ENCODE results near the gene UNC5C. TPM values are rescaled to one million over a fixed set of nuclear protein-coding genes. Genes with fewer than 3 reads are reported as not detected.

Gene UNC5C
- total RNA-seq, 1 experiment from 2014 or later: 0.11 TPM

- no peak for DNase-seq (ENCODE audit: low spot score)
- Histone ChIP-seq H3K36me3 (ENCODE audit: insufficient read depth, low read length, poor library complexity, severe bottlenecking) (no peaks in the 10 kb centered on the region), H3K27me3 (replicated peaks; ENCODE audit: insufficient read depth, low read depth, low read length, poor library complexity) (no peaks in the 10 kb centered on the region), H3K9me3 (ENCODE audit: low read depth, low read length, poor library complexity, severe bottlenecking) (no peaks in the 10 kb centered on the region), H3K4me3 (ENCODE audit: low read depth, low read length, poor library complexity, severe bottlenecking) (no peak overlapping the region), H3K4me1 (ENCODE audit: insufficient read depth, low read length, poor library complexity, severe bottlenecking) (no peaks in the 10 kb centered on the region), H3K27ac (ENCODE audit: low read depth, low read length, poor library complexity, severe bottlenecking) (no peak overlapping the region)
- POLR2A ChIA-PET (ENCODE audit: low non-redundant PET): no interaction called here
- CTCF ChIA-PET: no interaction called here
- intact Hi-C loops (cut with micrococcal nuclease; ENCODE audit: unreplicated experiment): no loop called here
- no TSS peak for BruUV-seq (replicated peaks)
- TF ChIP-seq, protein P1, sequence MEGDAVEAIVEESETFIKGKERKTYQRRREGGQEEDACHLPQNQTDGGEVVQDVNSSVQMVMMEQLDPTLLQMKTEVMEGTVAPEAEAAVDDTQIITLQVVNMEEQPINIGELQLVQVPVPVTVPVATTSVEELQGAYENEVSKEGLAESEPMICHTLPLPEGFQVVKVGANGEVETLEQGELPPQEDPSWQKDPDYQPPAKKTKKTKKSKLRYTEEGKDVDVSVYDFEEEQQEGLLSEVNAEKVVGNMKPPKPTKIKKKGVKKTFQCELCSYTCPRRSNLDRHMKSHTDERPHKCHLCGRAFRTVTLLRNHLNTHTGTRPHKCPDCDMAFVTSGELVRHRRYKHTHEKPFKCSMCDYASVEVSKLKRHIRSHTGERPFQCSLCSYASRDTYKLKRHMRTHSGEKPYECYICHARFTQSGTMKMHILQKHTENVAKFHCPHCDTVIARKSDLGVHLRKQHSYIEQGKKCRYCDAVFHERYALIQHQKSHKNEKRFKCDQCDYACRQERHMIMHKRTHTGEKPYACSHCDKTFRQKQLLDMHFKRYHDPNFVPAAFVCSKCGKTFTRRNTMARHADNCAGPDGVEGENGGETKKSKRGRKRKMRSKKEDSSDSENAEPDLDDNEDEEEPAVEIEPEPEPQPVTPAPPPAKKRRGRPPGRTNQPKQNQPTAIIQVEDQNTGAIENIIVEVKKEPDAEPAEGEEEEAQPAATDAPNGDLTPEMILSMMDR (conservative IDR thresholded peaks at IDR 0.05; ENCODE audit: low read depth, low read length): no peak
- no peak for TF ChIP-seq EZH2 (IDR thresholded peaks at IDR 0.05; ENCODE audit: borderline replicate concordance, low read depth, low read length, poor library complexity, severe bottlenecking)
These were observed 265.5 kb downstream of the UNC5C start for GRCh38 chr4:95283320-95283719.

DNA sequence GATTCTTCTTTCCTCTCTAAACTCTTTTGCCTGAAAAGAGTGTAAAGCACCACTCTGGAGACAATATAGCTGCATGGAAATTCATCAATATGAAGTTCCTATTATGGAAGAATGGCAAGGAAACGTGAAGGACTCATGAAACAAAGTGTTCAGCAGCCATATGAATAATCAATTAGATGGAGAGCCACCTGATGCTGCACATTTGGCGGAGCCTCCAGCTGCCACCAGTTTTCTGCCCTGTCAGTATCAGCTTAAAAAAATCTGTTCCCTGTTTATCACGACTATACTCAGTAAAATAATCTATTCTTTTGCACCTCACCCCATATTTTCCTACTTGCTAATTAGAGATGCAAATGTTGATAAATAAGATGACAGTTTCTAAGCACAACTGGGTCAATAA lies 276.0 kb downstream of the UNC5C start:
- CTCF ChIA-PET: no interaction called here
- no peaks in the 10 kb centered on the region for H3K36me3 ChIP-seq (ENCODE audit: insufficient read depth, low read length, poor library complexity, severe bottlenecking)
- no peak for TF ChIP-seq EZH2 (IDR thresholded peaks at IDR 0.05; ENCODE audit: borderline replicate concordance, low read depth, low read length, poor library complexity, severe bottlenecking)
- TF ChIP-seq, protein P1 (conservative IDR thresholded peaks at IDR 0.05; ENCODE audit: low read depth, low read length): no peak
- H3K27me3 ChIP-seq (replicated peaks; ENCODE audit: insufficient read depth, low read depth, low read length, poor library complexity): no peaks in the 10 kb centered on the region
- H3K27ac ChIP-seq (ENCODE audit: low read depth, low read length, poor library complexity, severe bottlenecking): no peak overlapping the region
- no peak overlapping the region for H3K4me3 ChIP-seq (ENCODE audit: low read depth, low read length, poor library complexity, severe bottlenecking)
- POLR2A ChIA-PET (ENCODE audit: low non-redundant PET): no interaction called here
- intact Hi-C loops (cut with micrococcal nuclease; ENCODE audit: unreplicated experiment): no loop called here
- no peaks in the 10 kb centered on the region for H3K4me1 ChIP-seq (ENCODE audit: insufficient read depth, low read length, poor library complexity, severe bottlenecking)
- DNase-seq (ENCODE audit: low spot score): no peak
- no peaks in the 10 kb centered on the region for H3K9me3 ChIP-seq (ENCODE audit: low read depth, low read length, poor library complexity, severe bottlenecking)
- BruUV-seq (replicated peaks): no TSS peak

DNA sequence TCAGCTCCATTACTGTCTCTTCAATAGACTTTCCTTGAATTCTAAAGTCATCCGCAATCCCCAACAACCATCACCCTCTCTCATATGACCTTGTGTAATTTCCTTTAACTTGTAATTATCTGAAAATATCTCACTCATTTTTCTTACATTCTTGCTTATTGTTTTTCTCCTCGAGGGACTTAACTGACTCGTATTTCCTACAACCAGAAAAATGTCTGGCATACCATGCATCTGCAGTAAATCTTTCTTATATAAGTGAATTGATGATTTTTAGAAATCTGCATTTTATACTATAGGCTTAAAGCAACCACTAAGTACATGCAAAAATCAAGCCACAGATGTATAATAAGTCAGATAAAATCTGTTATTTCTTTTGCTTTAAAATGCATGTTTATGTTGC lies 276.7 kb downstream of the UNC5C start:
- no peak overlapping the region for H3K4me3 ChIP-seq (ENCODE audit: low read depth, low read length, poor library complexity, severe bottlenecking)
- no peaks in the 10 kb centered on the region for H3K36me3 ChIP-seq (ENCODE audit: insufficient read depth, low read length, poor library complexity, severe bottlenecking)
- H3K4me1 ChIP-seq (ENCODE audit: insufficient read depth, low read length, poor library complexity, severe bottlenecking): no peaks in the 10 kb centered on the region
- POLR2A ChIA-PET (ENCODE audit: low non-redundant PET): no interaction called here
- intact Hi-C loops (cut with micrococcal nuclease; ENCODE audit: unreplicated experiment): no loop called here
- no peak overlapping the region for H3K27ac ChIP-seq (ENCODE audit: low read depth, low read length, poor library complexity, severe bottlenecking)
- BruUV-seq (replicated peaks): no TSS peak
- DNase-seq (ENCODE audit: low spot score): no peak
- no peaks in the 10 kb centered on the region for H3K9me3 ChIP-seq (ENCODE audit: low read depth, low read length, poor library complexity, severe bottlenecking)
- CTCF ChIA-PET: no interaction called here
- no peaks in the 10 kb centered on the region for H3K27me3 ChIP-seq (replicated peaks; ENCODE audit: insufficient read depth, low read depth, low read length, poor library complexity)
- TF ChIP-seq, protein P1 (conservative IDR thresholded peaks at IDR 0.05; ENCODE audit: low read depth, low read length): no peak
- no peak for TF ChIP-seq EZH2 (IDR thresholded peaks at IDR 0.05; ENCODE audit: borderline replicate concordance, low read depth, low read length, poor library complexity, severe bottlenecking)
